ENCODE measurements around the gene PAWR. TPM values are rescaled to one million over a fixed set of nuclear protein-coding genes. Genes with fewer than 3 reads are reported as not detected.

Gene PAWR
- total and polyA plus RNA-seq, 12 donors: 3.0 to 16.6 (median 10.2) TPM

DNA sequence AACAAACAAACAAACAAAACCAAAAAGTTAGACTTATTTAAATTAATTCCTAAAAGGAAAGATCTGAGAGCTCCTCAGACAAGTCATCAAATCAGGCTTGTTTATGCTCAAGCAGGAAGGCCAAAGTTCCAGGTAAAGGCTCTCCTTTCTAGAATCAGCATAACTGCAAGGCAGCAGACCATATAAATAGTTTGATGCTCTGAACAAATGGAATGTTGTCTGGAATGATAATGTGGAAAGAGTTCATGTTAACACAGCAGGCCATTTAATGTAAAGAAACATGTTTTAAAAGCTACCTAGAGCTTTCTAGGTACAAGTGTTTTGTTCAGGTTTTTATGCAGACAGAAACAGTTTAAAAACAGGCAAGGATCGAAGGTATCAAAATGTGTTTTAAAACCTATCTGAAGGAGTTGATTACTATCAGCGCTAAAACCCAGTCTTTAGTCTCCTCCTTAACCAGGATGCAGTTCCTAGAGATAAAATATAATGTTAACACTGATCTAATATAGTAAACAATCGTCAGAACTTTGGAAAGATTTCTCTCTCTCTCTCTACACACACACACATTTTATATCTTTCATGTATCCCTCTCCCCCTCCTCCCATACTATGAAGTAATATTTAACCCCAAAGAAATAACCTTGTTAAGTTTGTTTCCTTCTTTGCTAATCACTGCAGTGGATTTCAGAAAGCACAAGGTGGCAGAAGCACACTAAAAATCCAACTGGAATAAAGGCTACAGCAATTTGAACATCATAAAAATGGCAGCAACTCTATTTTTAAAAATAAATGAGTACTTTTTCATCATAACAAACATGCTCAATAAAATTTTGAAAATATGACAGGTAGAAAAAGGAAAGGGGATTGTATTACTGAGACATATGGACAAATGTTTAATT lies 135.5 kb downstream of the PAWR start:
- Histone ChIP-seq H3K27me3 (no peaks in the 10 kb centered on the region), H3K27ac (no peak overlapping the region), H3K9me3 (no peaks in the 10 kb centered on the region), H3K4me1 (peaks cover 0 to 47% (median 12%) of the 10 kb centered on the region in 9 donors), H3K36me3 (no peaks in the 10 kb centered on the region), H3K4me3 (no peak overlapping the region)
- TF ChIP-seq CTCF (IDR thresholded peaks at IDR 0.05): peak; percentile 25 to 79 (median 58)
- peak in 2 of 8 donors; percentile 40 to 47 for ATAC-seq
- peak in 1 of 2 donors; percentile 15 for DNase-seq
- intact Hi-C loops (cut with DNase I): loop anchor here (2.0 to 10.0 kb wide), 12 partner anchors 132 to 720 kb away; partner anchors contain the start of gene PPP1R12A (in 1 of the 10)
- 51 to 56% methylated on average over 3 of the region's 3 CpGs for WGBS, 2 donors

DNA sequence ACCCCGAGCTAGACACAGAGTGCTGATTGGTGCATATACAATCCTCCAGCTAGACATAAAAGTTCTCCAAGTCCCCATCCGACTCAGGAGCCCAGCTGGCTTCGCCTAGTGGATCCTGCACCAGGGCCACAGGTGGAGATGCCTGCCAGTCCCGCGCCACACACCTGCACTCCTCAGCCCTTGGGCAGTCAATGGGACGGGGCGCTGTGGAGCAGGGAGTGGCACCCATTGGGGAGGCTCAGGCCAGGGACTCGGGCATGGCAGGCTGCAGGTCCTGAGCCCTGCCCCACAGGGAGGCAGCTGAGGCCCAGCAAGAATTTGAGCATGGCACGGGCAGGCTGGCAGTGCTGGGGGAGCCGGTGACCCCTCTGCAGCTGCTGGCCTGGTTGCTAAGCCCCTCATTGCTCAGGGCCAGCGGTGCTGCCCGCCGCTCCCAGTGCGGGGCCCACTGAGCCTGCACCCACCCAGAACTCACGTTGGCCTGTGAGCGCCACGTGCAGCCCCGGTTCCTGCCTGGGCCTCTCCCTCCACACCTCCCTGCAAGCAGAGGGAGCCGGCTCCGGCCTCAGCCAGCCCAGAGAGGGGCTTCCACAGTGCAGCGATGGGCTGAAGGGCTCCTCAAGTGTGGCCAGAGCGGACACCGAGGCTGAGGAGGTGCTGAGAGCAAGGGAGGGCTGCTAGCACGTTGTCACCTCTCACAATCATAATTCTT lies 136.7 kb downstream of the PAWR start:
- H3K4me1 ChIP-seq: peaks cover 0 to 35% (median 12%) of the 10 kb centered on the region in 9 donors
- 96% methylated on average over 24 of the region's 24 CpGs for WGBS, 2 donors

GRCh38 chr12:79552192-79552591 lies 138.6 kb downstream of the PAWR start:
- intact Hi-C loops (cut with DNase I): loop anchor here in 6 of 10 donors (5.0 to 10.0 kb wide), 7 partner anchors 137 to 723 kb away; partner anchors contain the start of gene PPP1R12A (in 1 of the 6)
- no peak for ATAC-seq
- no peak overlapping the region for H3K27ac ChIP-seq
- H3K9me3 ChIP-seq: no peaks in the 10 kb centered on the region
- TF ChIP-seq CTCF (IDR thresholded peaks at IDR 0.05): no peak
- H3K4me3 ChIP-seq: no peak overlapping the region
- no peaks in the 10 kb centered on the region for H3K27me3 ChIP-seq
- H3K4me1 ChIP-seq: peaks cover 2 to 33% (median 13%) of the 10 kb centered on the region in 9 donors
- DNase-seq: no peak
- WGBS, 2 donors: 71 to 89% methylated on average over 6 of the region's 6 CpGs
- no peaks in the 10 kb centered on the region for H3K36me3 ChIP-seq

More for the DNA sequence above, 136.7 kb downstream of the PAWR start:
- Histone ChIP-seq H3K27ac (no peak overlapping the region), H3K4me3 (no peak overlapping the region), H3K27me3 (no peaks in the 10 kb centered on the region), H3K36me3 (no peaks in the 10 kb centered on the region), H3K9me3 (no peaks in the 10 kb centered on the region)
- DNase-seq (no peak), ATAC-seq (no peak)
- intact Hi-C loops (cut with DNase I): loop anchor here in 7 of 10 donors (2.0 to 10.0 kb wide), 8 partner anchors 139 to 721 kb away; partner anchors contain the start of gene PPP1R12A (in 1 of the 7)
- TF ChIP-seq CTCF (IDR thresholded peaks at IDR 0.05): no peak

Measured in heart right ventricle (tissue), 16 donors.